Measurements from ENCODE around the gene PDZD7. TPM values are rescaled to one million over a fixed set of nuclear protein-coding genes. Genes with fewer than 3 reads are reported as not detected.

The PDZD7 gene
- total RNA-seq, 1 donor from 2014 or later, result 0.26 TPM

DNA sequence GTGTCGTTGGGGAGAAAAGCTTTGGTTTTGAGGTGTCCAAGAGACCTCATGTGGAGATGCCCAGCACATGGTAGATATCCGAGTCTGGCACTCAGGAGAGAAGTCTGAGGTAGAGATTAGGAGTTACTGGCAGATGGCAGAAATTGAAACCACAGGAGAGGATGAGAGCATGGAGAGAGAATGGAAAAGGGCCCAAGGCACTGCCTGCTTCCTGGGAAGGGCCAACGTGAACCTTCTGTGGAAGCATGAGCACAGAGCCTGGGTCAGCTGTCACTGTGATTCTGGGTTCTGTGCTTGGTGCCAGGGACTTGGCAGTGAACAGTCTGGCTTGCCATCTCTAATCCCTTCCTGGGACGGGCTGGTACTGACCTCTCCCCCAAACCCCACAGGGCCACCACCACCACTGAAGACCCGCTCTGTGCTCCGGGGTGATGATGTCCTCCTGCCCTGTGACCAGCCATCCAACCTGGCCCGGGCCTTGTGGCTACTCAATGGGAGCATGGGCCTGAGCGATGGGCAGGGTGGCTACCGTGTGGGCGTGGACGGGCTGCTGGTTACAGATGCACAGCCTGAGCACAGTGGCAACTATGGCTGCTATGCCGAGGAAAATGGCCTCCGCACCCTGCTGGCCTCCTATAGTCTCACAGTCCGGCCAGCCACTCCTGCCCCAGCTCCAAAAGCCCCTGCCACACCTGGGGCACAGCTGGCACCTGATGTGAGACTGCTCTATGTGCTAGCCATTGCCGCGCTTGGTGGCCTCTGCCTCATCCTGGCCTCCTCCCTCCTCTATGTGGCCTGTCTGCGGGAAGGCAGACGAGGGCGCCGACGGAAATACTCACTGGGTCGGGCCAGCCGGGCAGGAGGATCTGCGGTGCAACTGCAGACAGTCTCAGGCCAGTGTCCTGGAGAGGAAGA lies 47.8 kb downstream of the PDZD7 start:
- no peaks in the 10 kb centered on the region for H3K27me3 ChIP-seq (ENCODE audit: control insufficient read depth, insufficient read depth, low read length)
- H3K4me3 ChIP-seq (ENCODE audit: low read depth, low read length), result no peak overlapping the region
- peaks cover 8% of the 10 kb centered on the region for H3K36me3 ChIP-seq (ENCODE audit: control insufficient read depth, insufficient read depth, low read length)
- no peak for TF ChIP-seq CTCF (IDR thresholded peaks at IDR 0.05; ENCODE audit: insufficient read depth, low read length, severe bottlenecking)
- FAIRE-seq (no peak), DNase-seq (ENCODE audit: low read depth) (no peak)

- DNase-seq (ENCODE audit: low read depth), result no peak
These were observed 49.7 kb downstream of the PDZD7 start for GRCh38 chr10:100981178-100981772.

DNA sequence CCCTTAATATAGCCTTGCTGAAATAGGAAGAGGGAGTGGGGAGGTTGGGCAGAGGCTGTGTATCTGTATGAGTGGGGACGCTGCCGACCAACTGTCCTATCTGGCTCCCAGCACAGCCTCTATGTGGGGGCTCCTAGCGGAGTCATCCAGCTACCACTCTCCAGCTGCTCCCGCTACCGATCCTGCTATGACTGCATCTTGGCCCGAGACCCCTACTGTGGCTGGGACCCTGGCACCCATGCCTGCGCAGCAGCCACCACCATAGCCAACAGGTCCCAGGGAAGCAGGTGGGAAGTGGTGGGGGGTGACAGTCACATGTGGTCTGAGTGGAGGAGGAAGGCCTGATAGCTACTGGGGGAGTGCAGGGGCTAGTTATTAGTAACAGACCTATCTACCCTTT lies 50.2 kb downstream of the PDZD7 start:
- Histone ChIP-seq H3K27me3 (ENCODE audit: control insufficient read depth, insufficient read depth, low read length) (no peaks in the 10 kb centered on the region), H3K36me3 (ENCODE audit: control insufficient read depth, insufficient read depth, low read length) (peaks cover 8% of the 10 kb centered on the region), H3K4me3 (ENCODE audit: low read depth, low read length) (no peak overlapping the region)
- no peak for DNase-seq (ENCODE audit: low read depth)
- FAIRE-seq, result no peak
- TF ChIP-seq CTCF (IDR thresholded peaks at IDR 0.05; ENCODE audit: insufficient read depth, low read length, severe bottlenecking), result no peak

More at GRCh38 chr10:100981178-100981772, 49.7 kb downstream of the PDZD7 start:
- Histone ChIP-seq H3K36me3 (ENCODE audit: control insufficient read depth, insufficient read depth, low read length) (peaks cover 8% of the 10 kb centered on the region), H3K27me3 (ENCODE audit: control insufficient read depth, insufficient read depth, low read length) (no peaks in the 10 kb centered on the region), H3K4me3 (ENCODE audit: low read depth, low read length) (no peak overlapping the region)
- no peak for TF ChIP-seq CTCF (IDR thresholded peaks at IDR 0.05; ENCODE audit: insufficient read depth, low read length, severe bottlenecking)
- no peak for FAIRE-seq

DNA sequence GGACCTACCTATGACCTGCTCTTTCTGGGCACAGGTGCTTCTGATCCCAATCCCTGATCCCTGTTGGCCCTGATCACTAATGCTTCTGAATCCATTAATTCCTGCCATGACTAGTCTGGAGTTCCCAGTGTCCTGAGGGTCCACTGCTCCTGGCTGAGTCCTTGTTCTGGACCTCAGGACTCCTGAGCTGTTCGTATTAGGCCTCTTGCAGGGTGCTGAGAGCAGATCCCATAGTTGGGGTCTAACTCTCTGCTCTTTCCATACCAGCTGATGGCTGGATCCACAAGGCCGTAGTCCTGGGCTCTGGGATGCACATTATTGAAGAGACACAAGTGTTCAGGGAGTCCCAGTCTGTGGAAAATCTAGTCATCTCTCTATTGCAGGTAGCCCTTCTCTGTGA lies 50.6 kb downstream of the PDZD7 start:
- H3K36me3 ChIP-seq (ENCODE audit: control insufficient read depth, insufficient read depth, low read length), result peaks cover 8% of the 10 kb centered on the region
- DNase-seq (ENCODE audit: low read depth), result no peak
- H3K4me3 ChIP-seq (ENCODE audit: low read depth, low read length), result no peak overlapping the region
- no peaks in the 10 kb centered on the region for H3K27me3 ChIP-seq (ENCODE audit: control insufficient read depth, insufficient read depth, low read length)
- no peak for FAIRE-seq
- TF ChIP-seq CTCF (IDR thresholded peaks at IDR 0.05; ENCODE audit: insufficient read depth, low read length, severe bottlenecking), result no peak

DNA sequence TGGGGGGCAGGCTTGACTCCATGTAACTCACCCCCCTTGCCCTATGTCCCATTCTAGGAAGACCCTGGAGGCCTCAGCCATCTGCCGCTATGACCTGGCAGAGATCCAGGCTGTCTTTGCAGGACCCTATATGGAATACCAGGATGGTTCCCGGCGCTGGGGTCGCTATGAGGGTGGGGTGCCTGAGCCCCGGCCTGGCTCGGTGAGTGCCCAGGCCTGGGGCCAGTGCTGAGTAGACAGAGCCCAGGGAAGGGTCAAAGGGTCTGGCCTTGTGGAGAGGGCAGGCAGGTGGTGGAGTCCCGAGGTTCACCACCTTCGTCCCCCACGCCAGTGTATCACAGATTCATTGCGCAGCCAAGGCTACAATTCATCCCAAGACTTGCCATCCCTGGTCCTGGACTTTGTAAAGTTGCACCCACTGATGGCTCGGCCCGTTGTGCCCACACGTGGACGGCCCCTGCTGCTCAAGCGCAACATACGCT lies 51.1 kb downstream of the PDZD7 start:
- H3K4me3 ChIP-seq (ENCODE audit: low read depth, low read length), result no peak overlapping the region
- DNase-seq (ENCODE audit: low read depth), result no peak
- FAIRE-seq, result no peak
- peaks cover 8% of the 10 kb centered on the region for H3K36me3 ChIP-seq (ENCODE audit: control insufficient read depth, insufficient read depth, low read length)
- TF ChIP-seq CTCF (IDR thresholded peaks at IDR 0.05; ENCODE audit: insufficient read depth, low read length, severe bottlenecking), result no peak
- H3K27me3 ChIP-seq (ENCODE audit: control insufficient read depth, insufficient read depth, low read length), result no peaks in the 10 kb centered on the region
